Hepatocyte (in vitro differentiated cells): ENCODE data around the gene ZMIZ1.

ENCODE experiments used
- EZH2 ChIP-seq: fragments of 200-600 bp; sonication (generic); IDR thresholded peaks from 2 replicates; pipeline ENCODE4 v1.6.1; 2016; ENCODE audit warnings: antibody characterized with exemption, mild to moderate bottlenecking, borderline replicate concordance
- EZH2phosphoT487 ChIP-seq: fragments of 200-600 bp; sonication (generic); IDR thresholded peaks from one replicate; pipeline ENCODE4 v1.6.1; 2018; ENCODE audit warnings: antibody characterized with exemption, mild to moderate bottlenecking, low read depth, moderate library complexity; ENCODE audit not compliant: unreplicated experiment, severe bottlenecking
- TF ChIP-seq, protein P1 (sequence below): fragments of 200-600 bp; sonication (generic); IDR thresholded peaks from 2 replicates; pipeline ENCODE4 v1.5.1; 2016; ENCODE audit warnings: antibody characterized with exemption, mild to moderate bottlenecking; ENCODE audit not compliant: poor library complexity

DNA sequence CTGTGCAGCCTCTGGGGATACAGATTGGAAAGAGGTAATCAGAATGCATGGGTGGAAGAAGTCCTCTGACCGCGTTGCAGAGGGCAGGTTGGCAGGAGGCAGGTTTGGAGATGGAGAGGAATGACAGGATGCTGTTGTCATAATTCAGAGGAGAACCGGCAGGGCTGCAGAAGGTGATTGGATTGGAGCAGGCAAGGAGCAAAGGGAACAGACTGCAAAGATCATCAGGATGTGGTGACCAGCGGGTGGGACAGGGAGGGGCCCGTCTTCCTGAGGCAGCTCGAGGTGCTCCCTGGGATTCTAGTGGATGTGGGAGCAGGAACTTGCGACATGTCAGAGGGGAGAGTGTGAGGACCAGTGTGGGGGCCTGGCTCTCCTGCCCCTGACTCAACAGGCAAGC, 200.0 kb downstream of the ZMIZ1 start:
- TF ChIP-seq, protein P1, sequence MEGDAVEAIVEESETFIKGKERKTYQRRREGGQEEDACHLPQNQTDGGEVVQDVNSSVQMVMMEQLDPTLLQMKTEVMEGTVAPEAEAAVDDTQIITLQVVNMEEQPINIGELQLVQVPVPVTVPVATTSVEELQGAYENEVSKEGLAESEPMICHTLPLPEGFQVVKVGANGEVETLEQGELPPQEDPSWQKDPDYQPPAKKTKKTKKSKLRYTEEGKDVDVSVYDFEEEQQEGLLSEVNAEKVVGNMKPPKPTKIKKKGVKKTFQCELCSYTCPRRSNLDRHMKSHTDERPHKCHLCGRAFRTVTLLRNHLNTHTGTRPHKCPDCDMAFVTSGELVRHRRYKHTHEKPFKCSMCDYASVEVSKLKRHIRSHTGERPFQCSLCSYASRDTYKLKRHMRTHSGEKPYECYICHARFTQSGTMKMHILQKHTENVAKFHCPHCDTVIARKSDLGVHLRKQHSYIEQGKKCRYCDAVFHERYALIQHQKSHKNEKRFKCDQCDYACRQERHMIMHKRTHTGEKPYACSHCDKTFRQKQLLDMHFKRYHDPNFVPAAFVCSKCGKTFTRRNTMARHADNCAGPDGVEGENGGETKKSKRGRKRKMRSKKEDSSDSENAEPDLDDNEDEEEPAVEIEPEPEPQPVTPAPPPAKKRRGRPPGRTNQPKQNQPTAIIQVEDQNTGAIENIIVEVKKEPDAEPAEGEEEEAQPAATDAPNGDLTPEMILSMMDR = no peak
- TF ChIP-seq EZH2 (no peak), EZH2phosphoT487 (no peak)
